GM19035 (cell line): ENCODE measurements around the gene TMPRSS5.
"Not testable (repeated sequence)": the region's sequence is repeated elsewhere in the genome, so short reads cannot be mapped to it uniquely, and the experiment has no call there.

Experiments used
- ATAC-seq: cut with Tn5 transposase; IDR thresholded peaks from one replicate; pipeline ENCODE4 v1.9.1; 2021; ENCODE audit not compliant: unreplicated experiment

TMPRSS5 gene

DNA sequence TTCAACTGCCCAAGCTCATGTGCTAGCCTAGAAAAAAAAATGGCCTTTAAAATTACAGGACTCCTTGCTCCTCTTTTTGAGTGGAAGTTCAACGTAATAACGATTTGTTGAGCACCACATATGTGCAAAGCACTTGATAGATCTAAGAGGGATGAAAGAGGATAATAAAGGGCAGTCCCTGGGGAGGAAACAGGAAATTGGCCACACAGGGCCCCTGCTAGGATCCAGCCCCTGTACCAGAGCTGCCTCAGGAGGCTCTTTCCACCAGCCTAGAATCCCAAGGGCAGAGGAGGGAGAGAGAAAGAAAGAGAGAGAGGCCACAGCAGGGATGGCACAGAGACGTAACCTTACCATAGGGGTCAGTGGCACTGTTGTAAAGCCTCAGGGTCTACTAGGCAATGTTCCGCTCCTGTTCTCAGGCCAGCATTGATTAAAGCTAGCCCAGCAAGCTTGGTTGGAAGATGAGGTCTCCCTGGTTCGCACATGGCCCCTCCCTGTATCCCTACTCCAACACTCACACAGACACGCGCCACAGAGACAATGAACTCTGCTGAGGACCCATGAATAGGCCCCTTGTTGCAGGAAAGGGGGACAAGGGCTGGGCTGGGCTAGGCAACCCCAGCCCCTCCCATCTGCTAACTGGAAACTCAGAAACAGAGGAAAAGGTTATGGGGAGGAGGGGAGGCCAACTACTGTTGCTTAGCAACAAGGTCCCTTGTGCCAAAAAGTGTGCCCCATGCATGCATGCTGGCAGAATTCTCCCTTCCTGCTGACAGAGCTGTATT lies at the start of gene TMPRSS5:
TSS of gene TMPRSS5 (minus strand) at position 438 of the 785 bp plus-strand sequence. CDS start at position 354, 84 bp downstream.
- no peak for ATAC-seq

DNA sequence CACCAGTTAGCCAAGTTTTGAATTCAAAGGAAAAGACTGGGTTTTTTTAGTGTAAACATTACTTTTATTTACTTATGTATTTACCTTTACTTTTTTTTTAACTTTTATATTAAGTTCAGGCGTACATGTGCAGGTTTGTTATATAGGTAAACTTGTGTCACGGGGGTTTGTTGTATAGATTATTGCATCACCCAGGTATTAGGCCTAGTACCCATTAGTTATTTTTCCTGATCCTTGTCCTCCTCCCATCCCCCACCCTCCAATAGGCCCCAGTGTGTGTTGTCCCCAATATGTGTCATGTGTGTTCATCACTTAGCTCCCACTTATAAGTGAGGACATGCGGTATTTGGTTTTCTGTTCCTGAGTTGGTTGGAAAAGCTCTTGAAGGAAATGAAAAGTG lies 46.8 kb upstream of the TMPRSS5 start:
- no peak for ATAC-seq

DNA sequence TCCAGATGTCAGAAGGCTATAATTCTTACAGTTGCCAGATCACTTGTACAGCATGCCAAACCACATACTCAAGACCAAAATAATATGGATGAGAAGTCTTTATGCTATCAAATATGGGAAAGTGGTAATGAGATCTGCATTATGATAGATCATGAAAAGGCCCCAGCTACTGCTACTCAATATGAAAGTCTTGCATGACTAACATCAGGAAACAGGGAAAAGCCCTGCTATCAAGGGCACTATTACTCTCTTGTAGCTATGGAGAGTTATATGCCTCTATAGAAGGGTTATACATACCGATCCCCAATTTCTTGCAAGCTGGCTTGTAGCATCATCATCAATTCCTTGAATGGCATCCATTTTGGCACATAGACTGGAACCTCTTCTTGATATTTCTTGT lies 30.2 kb upstream of the TMPRSS5 start:
- ATAC-seq: no peak

DNA sequence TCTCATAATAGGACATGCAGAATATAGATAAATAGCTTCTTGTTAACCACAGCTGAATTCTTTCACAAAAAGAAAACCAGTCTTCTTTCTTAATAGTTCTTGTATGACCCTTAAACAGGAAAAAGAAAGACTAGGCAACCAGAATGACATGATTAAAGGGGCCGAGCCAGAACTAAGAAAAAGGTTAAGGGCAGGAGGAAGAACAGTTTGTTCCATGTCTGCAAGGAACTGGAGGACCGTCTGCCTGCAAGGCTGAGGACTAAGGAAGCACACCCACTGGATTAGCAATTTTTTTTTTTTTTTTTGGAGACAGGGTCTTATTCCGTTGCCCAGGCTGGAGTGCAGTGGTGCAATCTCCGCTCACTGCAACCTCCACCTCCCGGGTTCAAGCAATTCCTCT lies 26.0 kb upstream of the TMPRSS5 start:
- ATAC-seq: no peak

DNA sequence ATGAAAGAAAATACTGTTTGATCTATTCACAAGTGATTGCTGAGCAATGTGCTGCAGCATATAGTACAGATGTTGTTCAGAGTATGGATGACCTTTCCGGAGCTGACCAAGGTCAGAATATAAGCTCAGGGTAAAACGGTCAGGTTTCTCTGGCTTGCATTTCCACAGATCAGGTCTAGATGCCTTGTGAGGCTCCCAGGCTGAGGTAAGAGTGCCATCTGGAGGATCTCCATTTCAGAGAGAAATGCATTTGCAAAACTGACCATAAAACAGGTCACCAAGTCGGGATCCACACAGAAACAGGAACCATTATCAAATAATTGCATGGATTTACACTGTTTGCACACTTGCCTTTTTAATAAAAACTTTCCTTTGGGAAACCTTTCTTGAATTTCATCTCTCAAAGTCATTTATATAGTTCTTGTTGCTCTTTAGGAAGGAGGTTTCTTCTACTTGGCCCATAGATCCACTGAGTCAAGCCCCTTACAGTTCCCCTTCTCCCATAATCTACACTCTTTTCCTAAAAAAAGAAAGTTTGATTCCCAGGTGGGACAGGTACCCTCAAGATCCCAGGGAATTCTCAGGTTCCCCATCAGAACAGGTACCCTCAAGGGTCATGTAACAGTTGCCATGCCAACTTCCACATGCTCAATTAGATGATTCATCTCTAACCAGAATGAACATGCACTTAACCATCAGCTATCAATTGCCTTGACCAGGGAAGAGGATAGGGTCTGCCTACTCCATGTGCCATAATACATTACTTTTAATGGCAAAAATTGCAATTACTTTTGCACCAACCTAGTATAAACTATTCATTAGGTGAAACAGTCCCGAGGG lies 25.0 kb upstream of the TMPRSS5 start:
- no peak for ATAC-seq

DNA sequence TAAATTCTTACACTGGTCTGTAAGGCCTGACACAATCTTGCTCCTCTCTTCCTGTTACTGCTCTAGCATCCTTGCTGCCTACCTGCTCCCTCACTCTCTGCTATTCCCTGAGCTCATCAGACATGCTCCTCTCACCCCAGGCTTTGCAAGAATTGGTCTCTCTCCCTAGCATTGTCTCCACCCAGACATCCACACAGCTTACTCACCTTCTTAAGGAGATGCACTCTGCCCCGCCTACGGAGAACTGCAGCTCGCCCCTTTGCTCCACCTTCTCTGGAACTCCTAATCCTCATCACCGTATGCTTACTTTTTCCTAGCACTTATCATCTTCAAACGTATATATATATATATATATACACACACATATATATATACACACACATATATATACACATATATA lies 23.3 kb upstream of the TMPRSS5 start:
- ATAC-seq: no peak

DNA sequence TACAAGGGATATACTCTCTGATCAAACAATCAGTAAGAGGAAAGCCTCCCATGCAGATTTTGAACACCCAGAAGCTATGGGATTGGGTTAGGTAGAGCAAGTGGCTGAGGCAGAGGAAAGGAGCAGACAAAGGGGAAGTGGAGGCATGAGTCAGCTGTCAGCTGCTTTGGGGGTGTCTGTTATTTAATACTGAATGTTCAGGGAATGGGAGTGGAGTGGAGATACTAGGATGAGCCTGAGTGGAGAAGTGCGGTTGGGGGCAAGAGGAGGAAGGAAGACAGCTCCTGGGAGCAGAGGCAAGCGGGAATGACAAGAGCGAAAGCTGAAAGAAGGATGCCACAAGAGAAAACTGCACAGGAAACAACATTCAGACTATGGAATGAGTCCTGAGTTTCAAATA lies 22.7 kb upstream of the TMPRSS5 start:
- no peak for ATAC-seq

DNA sequence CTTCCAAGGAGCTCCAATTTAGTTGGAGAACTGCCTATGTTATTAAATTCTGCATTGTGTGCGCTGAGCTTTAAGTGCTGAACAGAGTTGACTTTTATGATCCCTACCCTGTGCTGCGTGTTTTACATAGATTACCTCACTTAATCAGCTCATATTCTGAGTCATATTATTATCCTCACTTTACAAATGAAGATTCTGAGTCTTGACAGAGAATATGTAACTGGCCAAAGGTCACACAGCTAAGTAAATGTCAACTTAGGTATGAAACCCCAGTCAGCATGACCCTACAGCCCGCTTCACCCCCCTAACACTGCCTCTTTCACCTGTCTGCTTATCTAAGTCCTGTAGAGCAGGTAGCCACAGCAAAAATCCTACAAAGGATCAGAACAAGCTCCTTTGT lies 19.8 kb upstream of the TMPRSS5 start:
- ATAC-seq: no peak

DNA sequence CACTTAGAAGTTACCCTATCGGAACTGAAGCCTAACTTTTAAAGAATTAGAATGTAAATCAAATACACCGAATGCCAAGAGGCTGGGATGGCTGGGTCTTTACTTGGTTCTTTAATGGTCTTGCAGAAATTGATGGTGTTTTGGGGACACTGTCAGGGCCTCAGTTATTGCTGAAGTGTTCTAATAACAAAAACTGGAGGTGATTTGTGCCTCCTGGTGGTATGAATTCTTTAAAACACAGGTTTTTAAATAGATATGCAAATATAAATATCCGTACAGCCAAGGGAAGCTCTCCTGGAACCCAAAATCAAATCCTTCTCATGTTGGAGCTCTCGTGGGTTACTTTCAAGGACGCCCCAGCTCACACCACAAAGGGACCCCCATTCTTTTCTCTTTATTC lies 19.3 kb upstream of the TMPRSS5 start:
- ATAC-seq: no peak

DNA sequence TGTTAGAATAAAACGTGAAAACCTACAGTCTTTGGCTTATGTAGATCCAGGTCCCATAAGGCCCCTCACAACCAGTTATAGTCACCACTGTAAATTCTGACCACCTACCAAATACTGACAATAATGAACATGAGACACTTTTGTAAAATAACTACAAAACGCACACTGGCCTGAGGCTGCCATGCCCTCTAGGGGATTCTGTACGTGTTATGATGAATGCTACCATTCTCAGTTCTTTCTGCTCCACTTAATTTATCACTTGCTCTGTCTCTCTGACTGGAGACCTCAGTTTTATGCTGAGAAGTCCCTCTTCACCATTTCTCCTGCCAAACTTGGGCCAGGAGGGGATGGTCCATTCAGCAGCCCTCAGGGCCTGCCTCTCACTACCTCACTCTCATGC lies 18.7 kb upstream of the TMPRSS5 start:
- no peak for ATAC-seq

DNA sequence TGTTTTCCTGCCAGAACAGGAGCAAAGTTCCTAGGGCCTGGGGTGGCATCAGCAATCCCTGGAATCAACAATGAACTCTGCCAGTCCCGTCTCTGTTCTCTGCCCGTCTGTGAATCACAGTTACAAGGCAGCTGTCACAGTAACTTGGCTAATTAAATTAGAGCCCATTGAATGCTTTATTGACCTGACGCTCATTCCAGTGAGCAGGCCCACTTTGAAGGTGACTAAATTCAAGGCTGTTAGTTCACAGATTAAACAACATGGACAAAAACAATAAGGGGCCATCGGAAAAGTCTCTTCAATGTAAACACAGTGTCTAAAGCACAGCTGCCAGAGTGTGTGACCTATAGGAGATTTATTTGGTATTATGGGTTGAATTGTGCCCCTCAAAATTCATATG lies 17.7 kb upstream of the TMPRSS5 start:
- ATAC-seq: no peak

DNA sequence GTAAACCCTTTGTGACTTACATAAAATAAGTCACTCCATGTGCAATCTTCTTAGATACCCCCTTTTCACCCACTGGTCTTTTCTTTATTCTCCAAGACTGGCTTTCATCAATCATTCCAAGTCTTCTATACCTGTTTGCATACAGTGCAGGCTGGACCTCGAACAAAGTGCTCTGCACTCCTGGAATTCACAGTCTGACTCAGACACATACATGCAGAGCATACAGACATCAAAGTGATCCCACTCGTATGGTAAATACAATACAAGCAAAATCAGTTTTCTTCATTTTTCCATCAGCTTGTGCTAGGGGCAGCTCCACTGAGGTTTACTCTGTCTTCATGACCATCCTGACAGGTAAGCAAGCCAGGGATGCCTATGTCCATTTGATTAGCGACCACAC lies 16.8 kb upstream of the TMPRSS5 start:
- ATAC-seq: no peak

DNA sequence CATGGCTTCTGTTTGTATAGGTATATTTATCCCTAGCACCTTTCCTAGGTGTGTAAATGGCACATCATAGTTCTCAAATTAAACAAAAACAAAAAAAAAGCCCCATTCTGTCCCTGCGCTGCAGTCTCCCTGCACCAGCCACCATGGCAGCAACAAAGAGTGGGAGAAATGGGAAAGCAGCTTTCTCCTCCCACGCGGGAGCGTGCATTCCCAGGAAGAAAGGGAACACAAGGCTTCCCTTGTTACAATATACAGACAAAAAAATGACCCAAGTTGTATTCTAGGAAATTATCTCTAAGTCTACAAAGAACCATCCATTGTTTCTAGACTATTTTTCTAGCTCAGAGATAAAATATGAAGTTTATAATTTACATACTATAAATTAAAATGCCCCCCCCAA lies 16.1 kb upstream of the TMPRSS5 start:
- no peak for ATAC-seq

DNA sequence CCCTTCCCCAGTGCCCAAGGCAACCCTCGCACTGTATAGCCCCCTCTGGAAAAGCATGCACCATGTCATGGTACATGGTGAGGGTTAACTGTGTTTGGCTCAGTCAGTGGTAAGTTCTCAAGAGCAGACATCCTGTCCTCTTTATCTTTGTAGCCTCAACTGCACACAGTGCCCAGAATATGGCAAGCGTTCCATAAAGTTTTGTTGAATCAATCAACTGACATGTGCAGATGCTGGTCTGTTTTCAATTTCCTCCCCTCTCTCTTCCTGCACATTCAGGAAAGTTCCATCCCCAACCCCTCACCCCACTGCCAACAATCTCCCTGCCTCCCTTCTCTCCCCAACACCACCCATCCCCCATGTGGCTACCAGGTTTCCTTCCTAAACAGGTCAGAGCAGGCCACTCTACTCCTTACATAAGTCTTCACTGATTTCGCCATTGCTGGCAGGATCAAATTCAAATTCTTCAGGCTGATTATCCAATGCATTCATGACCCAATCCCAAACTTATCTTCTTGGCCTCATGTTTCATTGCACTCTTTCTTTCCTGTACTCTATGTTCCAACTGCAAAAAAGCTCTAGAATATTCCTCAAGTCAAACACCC lies 15.5 kb upstream of the TMPRSS5 start:
- ATAC-seq: no peak

DNA sequence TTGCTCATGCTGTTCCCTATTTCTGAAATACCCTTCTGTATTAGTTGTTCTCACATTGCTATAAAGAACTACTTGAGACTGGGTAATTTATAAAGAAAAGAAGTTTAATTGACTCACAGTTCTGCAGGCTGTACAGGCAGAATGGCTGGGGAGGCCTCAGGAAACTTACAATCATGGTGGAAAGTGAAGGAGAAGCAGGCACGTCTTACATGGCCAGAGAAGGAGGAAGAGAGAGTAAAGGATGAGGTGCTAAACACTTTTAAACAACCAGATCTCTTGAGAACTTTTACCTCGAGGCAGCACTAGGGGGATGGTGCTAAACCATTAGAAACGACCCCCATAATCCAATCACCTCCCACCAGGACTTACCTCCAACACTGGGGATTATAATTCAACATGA lies 14.4 kb upstream of the TMPRSS5 start:
- ATAC-seq: not testable (repeated sequence)

DNA sequence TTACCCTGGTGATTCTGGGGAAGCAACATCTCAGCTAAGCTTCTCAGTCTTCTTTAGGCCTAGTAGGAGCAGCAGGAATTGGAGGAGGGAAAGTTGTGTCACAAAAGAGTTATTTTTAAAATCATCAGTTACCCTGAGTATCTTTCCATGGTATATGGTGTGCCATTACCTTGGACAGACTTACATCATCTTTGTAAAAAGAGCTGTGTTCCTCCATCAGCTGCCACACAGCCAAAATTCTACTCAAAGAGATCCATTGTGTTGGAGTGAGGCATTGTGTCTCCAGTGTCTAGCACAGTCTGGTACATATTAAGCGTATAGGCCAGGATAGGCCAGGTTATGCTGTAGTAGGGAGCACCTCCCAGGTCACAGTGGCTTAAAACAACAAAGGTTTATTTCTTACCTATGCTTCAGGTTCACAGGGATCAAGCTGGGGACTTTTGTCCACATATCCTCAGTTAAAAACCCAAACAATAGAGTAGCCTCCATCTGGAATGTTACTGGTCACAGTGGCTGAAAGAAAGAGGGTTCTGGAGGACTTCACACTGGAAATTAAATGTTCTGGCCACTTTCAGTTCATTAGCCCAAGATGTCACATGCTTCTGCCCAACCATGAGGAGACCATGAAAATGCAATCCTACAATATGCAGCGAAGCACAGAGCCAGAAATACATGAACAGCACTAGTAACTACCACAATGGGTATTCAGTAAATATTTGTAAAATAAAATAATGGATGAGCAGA lies 9.9 kb upstream of the TMPRSS5 start:
- no peak for ATAC-seq

DNA sequence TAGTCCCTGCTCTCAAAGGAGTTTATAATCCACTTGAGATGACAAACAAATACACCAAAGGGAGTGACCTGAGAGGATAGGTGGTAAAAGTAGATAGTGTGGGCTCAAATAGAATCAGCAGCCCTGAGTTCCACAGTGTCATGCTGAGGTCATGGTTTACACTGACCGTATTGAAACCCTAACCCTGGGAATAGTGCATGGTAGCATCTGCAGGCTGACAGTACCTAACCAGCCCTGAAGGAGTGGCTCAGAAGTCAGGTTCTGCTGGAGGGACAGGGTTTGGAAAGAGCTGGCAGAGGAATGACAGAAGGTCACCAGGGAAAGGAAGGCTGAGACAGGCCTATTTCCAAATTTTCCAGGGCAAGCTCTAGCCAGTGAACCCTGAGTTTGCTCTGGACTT lies 9.2 kb upstream of the TMPRSS5 start:
- ATAC-seq: no peak

DNA sequence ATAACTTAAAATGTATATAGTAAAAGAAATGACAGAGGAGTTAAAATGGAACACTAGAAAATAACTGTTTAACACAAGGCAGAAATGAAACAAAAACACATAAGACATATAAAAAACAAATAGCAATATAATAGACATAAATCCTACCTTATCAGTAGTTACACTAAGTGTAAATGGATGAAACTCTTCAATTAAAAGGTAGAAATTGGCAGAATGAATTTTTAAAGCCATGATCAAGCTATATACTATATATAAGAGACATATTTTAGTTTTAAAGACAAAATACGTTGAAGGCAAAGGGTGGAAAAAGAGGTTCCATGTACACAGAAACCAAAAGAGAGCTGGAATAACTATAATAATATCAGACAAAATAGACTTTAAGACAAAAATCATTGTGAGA lies 4.9 kb upstream of the TMPRSS5 start:
- ATAC-seq: no peak

DNA sequence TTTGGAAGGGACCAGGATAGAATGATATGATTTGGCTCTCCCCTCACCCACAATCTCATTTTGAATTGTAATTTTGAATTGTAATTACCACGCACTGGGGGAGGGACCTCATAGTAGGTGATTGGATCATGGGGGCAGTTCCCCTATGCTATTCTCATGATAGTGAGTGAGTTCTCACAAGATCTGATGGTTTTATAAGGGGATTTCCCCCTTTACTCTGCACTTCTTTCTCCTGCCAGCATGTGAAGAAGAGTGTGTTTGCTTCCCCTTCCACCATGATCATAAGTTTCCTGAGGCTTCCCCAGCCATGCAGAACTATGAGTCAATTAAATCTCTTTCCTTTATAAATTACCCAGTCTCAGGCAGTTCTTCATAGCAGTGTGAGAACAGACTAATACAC lies 2.6 kb downstream of the TMPRSS5 start:
- not testable (repeated sequence) for ATAC-seq

DNA sequence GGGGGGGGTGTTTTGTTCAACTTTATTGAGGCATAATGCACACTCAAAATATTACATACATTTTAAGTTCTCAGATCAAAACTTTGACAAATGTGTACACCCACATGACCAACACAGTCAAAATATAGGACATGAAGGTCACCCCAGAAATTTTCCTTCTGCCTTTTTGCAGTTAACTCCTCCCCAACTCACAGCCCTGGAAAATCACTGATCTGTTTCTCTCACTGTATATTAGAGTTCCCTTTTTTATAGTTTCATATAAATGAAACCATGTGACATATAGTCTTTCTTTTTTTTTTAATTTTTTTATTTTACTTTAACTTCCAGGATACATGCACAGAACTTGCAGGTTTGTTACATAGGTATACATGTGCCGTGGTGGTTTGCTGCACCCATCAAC lies 4.6 kb downstream of the TMPRSS5 start:
- no peak for ATAC-seq

DNA sequence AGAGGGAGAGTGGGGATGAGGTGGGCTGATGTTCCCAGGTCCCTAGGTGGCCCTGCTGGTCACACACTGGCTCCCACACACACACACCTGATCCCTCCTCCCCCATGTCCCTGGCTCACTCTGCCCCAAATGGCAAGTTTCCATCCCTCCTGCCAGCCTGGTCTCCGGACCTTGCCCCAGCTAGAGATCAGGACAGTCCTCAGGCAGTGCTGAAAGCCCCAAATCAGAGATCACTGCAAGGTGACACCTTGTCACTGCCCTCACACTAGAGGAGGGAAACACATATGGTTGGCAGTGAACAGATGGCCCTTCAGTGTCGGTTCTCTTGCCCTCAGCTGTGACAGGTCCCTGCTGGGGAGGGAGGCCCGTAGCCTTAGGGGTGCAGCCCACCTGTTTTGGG lies 7.6 kb downstream of the TMPRSS5 start:
- ATAC-seq: no peak
